Measurements from ENCODE around the gene KIF5C.

DNA sequence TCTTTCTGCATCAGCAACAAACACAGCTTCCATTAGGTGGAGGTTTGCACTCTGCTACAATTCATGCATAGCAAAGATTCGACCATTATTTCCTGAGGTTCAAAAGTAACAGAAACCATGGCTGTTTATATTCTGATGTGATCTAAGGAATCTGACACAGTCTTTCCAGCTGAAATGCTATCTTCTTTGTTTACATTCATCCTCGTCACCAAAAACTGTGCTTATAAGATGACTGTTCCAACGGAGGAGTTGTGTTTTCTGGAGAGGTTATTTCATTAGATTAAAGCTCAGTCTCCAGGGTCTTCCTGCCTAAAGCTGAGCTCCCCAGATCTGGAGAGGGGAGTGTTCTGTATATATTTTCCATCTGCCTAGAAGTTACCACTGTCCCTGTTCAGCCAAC lies 118.3 kb downstream of the KIF5C start:
- TF ChIP-seq, protein P1, sequence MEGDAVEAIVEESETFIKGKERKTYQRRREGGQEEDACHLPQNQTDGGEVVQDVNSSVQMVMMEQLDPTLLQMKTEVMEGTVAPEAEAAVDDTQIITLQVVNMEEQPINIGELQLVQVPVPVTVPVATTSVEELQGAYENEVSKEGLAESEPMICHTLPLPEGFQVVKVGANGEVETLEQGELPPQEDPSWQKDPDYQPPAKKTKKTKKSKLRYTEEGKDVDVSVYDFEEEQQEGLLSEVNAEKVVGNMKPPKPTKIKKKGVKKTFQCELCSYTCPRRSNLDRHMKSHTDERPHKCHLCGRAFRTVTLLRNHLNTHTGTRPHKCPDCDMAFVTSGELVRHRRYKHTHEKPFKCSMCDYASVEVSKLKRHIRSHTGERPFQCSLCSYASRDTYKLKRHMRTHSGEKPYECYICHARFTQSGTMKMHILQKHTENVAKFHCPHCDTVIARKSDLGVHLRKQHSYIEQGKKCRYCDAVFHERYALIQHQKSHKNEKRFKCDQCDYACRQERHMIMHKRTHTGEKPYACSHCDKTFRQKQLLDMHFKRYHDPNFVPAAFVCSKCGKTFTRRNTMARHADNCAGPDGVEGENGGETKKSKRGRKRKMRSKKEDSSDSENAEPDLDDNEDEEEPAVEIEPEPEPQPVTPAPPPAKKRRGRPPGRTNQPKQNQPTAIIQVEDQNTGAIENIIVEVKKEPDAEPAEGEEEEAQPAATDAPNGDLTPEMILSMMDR (IDR thresholded peaks at IDR 0.05; ENCODE audit: borderline replicate concordance, extremely low read depth, low read length, poor library complexity, severe bottlenecking), result no peak
- TF ChIP-seq EZH2 (IDR thresholded peaks at IDR 0.05; ENCODE audit: borderline replicate concordance, low read depth, low read length, severe bottlenecking), result no peak
